GM19239 (cell line): ENCODE data around the gene DACH1.
"Not testable (repeated sequence)": the region's sequence is repeated elsewhere in the genome, so short reads cannot be mapped to it uniquely, and the experiment has no call there.

Experiments
- DNase-seq: peaks from one replicate; pipeline ENCODE4 v3.0.0; 2011; ENCODE audit warnings: low spot score; ENCODE audit not compliant: insufficient read length
- FAIRE-seq: peaks from 2 replicates; lab custom pipeline; 2011; peaks lifted over from hg19 to GRCh38; lab: Jason Lieb, UNC

The DACH1 gene

GRCh38 chr13:71787414-71787813 lies 79.6 kb downstream of the DACH1 start:
- DNase-seq: no peak
- no peak for FAIRE-seq

GRCh38 chr13:71786875-71787274 lies 80.1 kb downstream of the DACH1 start:
- DNase-seq (no peak), FAIRE-seq (no peak)

GRCh38 chr13:71785361-71785760 lies 81.6 kb downstream of the DACH1 start:
- DNase-seq: no peak
- no peak for FAIRE-seq

GRCh38 chr13:71780546-71780945 lies 86.5 kb downstream of the DACH1 start:
- FAIRE-seq (no peak), DNase-seq (no peak)

- not testable (repeated sequence) for FAIRE-seq, DNase-seq
Measured at GRCh38 chr13:71778998-71779397, 88.0 kb downstream of the DACH1 start.

GRCh38 chr13:71775966-71776365 lies 91.0 kb downstream of the DACH1 start:
- FAIRE-seq (no peak), DNase-seq (no peak)

- DNase-seq (no peak), FAIRE-seq (no peak)
Measured at GRCh38 chr13:71774863-71775262, 92.1 kb downstream of the DACH1 start.

- FAIRE-seq (no peak), DNase-seq (no peak)
Measured at GRCh38 chr13:71773531-71773930, 93.5 kb downstream of the DACH1 start.

- FAIRE-seq (no peak), DNase-seq (no peak)
Measured at GRCh38 chr13:71772361-71772760, 94.6 kb downstream of the DACH1 start.

GRCh38 chr13:71771144-71771543 lies 95.9 kb downstream of the DACH1 start:
- FAIRE-seq (no peak), DNase-seq (no peak)

- DNase-seq (no peak), FAIRE-seq (no peak)
Measured at GRCh38 chr13:71770710-71771109, 96.3 kb downstream of the DACH1 start.

- no peak for FAIRE-seq
- no peak for DNase-seq
Measured at GRCh38 chr13:71768881-71769280, 98.1 kb downstream of the DACH1 start.

- FAIRE-seq (no peak), DNase-seq (no peak)
Measured at GRCh38 chr13:71759651-71760511, 107.1 kb downstream of the DACH1 start.

- FAIRE-seq: no peak
- no peak for DNase-seq
Measured at GRCh38 chr13:71758828-71759227, 108.2 kb downstream of the DACH1 start.

GRCh38 chr13:71754407-71754974 lies 112.5 kb downstream of the DACH1 start:
- FAIRE-seq (no peak), DNase-seq (no peak)

- FAIRE-seq (no peak), DNase-seq (no peak)
Measured at GRCh38 chr13:71752775-71753513, 114.1 kb downstream of the DACH1 start.

- FAIRE-seq (no peak), DNase-seq (no peak)
Measured at GRCh38 chr13:71751073-71751472, 115.9 kb downstream of the DACH1 start.

GRCh38 chr13:71730267-71730666 lies 136.7 kb downstream of the DACH1 start:
- no peak for DNase-seq
- no peak for FAIRE-seq

GRCh38 chr13:71729441-71729840 lies 137.6 kb downstream of the DACH1 start:
- DNase-seq (no peak), FAIRE-seq (no peak)

- no peak for FAIRE-seq
Measured at GRCh38 chr13:71727662-71728061, 139.3 kb downstream of the DACH1 start.

GRCh38 chr13:71727042-71727441 lies 140.0 kb downstream of the DACH1 start:
- DNase-seq (no peak), FAIRE-seq (no peak)

More at GRCh38 chr13:71727662-71728061, 139.3 kb downstream of the DACH1 start:
- DNase-seq: no peak
